Epidermal melanocyte (primary cell): ENCODE data around the gene TSHZ3.

ENCODE experiments used
- DNase-seq: peaks from one replicate; pipeline ENCODE4 v3.0.0; 2011; ENCODE audit warnings: low spot score; ENCODE audit not compliant: insufficient read length

The TSHZ3 gene

DNA sequence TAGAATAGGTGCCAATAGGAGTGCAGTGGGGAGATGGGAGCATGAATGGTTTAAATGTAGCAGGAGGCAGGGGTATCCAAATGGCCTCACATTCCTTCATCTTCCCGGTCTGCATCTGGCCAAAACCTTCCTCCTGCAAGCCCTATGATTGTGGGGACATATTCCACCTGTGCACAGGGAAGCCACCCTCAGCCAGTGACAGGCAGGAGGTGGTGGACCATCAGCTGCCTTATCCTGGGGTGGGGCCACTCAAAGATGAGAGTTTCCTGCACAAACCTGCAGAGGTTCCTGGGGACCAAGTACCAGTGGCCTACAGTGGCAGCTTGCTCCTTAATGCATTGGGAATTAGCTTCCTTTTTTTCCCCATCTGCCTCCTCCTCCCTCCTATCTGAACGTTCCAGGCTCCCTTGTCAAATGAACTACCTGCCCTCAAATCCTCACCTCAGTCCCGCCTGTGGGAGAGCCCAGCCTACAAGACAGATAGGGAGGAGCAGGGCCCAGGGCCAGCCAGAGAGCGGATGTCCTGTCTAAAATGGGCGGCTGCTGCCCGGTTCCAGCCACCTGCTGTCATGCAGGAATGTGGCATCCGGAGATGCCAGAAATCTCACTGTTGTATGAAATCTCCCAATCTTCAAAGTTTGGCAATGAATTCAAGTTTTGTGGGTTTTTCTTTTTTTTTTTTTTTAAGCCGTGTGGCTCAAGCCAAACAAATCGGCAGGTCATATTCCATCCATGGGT is 85.0 kb downstream of the TSHZ3 start:
- no peak for DNase-seq

GRCh38 chr19:31263328-31263727 is 85.9 kb downstream of the TSHZ3 start:
- DNase-seq: no peak

- DNase-seq: no peak
Measured at GRCh38 chr19:31262725-31263191, 86.5 kb downstream of the TSHZ3 start.

- no peak for DNase-seq
Measured at GRCh38 chr19:31261603-31262212, 87.5 kb downstream of the TSHZ3 start.

GRCh38 chr19:31261019-31261602 is 88.1 kb downstream of the TSHZ3 start:
- DNase-seq: no peak

- no peak for DNase-seq
Measured at GRCh38 chr19:31260171-31260933, 88.9 kb downstream of the TSHZ3 start.

- DNase-seq: no peak
Measured at GRCh38 chr19:31258211-31259052, 90.8 kb downstream of the TSHZ3 start.

- DNase-seq: no peak
Measured at GRCh38 chr19:31257426-31258130, 91.7 kb downstream of the TSHZ3 start.

DNA sequence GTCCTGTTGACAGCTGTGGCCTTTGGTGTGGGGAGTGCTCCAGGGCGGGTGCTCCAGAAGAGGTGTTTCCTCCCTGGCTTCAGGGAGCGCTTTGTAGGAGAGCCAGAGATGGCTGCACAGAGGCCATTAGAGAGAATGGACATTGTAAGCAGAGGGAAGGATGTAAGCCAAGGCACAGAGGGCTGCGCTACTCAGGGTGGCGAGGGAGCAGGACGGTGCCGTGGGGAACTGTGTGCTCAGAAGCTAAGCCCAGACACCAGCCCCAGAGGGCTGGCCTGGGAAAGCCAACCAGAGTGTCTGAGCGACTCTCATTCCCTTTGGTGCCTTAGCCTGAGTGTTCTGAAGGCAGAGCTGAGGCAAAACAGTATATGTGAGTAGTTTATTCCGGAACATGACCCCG is 92.2 kb downstream of the TSHZ3 start:
- no peak for DNase-seq

DNA sequence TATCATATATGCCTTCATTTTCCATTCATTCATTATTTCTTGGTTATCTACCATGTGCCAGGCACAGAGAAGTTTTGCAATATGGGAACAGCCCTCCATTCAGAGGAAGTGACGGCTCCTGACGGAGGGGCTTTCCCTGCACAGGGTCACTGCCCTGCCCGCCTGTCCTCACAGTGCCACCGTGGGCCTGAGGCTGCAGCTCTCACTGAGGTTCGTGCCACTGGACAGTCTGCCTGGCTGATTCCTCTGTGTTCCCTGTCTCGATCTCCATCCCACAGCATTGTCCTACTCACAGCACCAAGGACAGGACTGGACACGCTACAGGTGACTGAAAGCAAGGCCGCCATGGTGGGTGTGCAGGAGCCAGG is 92.7 kb downstream of the TSHZ3 start:
- no peak for DNase-seq

- DNase-seq: no peak
Measured at GRCh38 chr19:31255831-31256592, 93.2 kb downstream of the TSHZ3 start.

DNA sequence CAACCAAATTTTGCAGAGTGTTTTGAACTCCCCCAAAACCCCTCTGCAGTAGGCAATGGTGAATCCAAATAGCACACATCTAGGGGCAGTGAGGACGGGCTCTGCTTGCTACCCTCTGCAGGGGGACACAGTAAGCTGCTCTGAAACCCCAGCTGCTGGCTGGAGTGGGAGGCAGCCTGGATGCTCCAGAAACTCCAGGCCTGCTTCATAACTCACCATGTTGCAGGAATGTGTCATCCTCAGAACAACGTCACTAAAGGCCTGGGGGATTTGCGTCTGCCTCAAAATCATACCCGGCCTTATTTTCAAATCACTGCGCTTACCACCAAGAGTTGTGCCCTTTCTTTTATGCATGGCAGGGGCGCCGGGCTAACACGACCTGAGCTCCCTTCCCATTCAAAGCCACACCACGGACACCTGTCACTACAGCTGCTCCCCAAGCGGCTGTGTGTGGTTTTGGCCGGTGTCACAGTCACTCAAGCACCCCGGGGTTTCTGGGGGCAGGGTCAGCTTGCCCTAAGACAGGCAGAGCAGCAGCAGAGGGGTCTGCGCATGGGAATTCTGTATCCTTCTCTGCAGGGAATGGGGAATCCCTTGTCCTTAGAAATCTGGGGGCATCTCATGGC is 93.9 kb downstream of the TSHZ3 start:
- DNase-seq: no peak

- no peak for DNase-seq
Measured at GRCh38 chr19:31254611-31255010, 94.6 kb downstream of the TSHZ3 start.

DNA sequence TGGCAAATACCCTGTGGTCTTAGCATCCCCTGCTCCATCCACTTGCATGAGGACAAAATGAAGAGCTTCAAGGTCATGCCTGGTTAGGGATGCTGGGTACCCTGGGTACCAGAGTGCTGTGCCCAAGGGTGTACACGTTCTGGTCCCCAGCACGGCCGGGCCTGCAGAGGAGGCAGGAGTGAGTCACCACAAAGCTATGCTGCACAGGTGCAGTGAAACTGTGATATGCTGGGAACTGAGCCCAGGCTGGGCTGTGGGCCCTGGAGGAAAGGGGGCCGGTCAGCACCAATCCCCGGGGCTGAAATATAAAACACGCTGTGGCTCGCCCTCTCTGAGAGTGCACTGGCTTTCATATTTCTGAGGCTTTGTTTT is 95.1 kb downstream of the TSHZ3 start:
- no peak for DNase-seq

DNA sequence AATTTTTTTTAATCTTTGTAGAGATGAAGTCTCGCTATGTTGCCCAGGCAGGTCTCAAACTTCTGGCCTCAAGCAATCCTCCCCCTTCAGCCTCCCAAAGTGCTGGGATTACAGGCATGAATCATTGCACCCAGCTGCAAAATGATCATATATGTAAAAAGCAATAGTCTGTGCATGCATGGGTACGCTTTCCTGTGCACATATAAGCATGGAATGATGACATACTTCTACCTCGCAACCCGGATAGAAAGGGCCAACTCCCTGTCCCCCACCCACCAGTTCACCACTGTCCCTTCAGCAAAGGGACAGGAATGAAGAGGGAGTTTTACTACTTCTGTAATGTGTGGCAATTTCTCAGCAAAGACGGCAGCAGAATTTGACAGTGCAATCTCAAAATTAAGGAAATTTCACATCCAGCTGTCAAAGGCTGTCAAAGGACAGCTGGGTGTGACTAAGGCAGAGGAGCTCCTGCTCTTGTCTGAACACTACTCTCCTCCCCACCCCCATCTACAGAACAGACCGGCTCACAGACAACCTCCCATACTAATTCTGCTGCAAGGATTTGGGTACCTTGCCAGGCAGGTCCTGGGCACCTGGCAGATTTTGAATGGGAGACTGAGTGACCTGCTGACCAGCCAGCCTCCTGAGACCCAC is 95.6 kb downstream of the TSHZ3 start:
- DNase-seq: no peak

- no peak for DNase-seq
Measured at GRCh38 chr19:31252441-31252840, 96.8 kb downstream of the TSHZ3 start.

GRCh38 chr19:31249217-31249616 is 100.0 kb downstream of the TSHZ3 start:
- DNase-seq: no peak

GRCh38 chr19:31235806-31236205 is 113.4 kb downstream of the TSHZ3 start:
- DNase-seq: no peak

GRCh38 chr19:31233295-31233800 is 115.9 kb downstream of the TSHZ3 start:
- no peak for DNase-seq
